Fibroblast of lung (primary cell): ENCODE data around the gene ACTR2. TPM values are rescaled to one million over a fixed set of nuclear protein-coding genes. Genes with fewer than 3 reads are reported as not detected.

Source experiments
- DNase-seq, 2 donors: peaks; one replicate each; pipeline versions ENCODE4 v3.0.0 to v3.0.0-alpha.2; 2010; ENCODE audit warnings: low read depth in 2 of 2
- H2AFZ ChIP-seq: 2 replicates; pipeline ENCODE4 v1.5.1; 2012; ENCODE audit warnings: low read length, control low read depth, inconsistent platforms
- H3K27ac ChIP-seq: 2 replicates; pipeline ENCODE4 v1.5.1; 2011; ENCODE audit warnings: low read length, control low read depth; ENCODE audit not compliant: insufficient read depth
- H3K27me3 ChIP-seq: 2 replicates; pipeline ENCODE4 v1.5.1; 2011; ENCODE audit warnings: mild to moderate bottlenecking, low read length; ENCODE audit not compliant: control insufficient read depth, insufficient read depth
- H3K36me3 ChIP-seq: 2 replicates; pipeline ENCODE4 v1.5.1; 2011; ENCODE audit warnings: low read length; ENCODE audit not compliant: control insufficient read depth, insufficient read depth
- H3K4me1 ChIP-seq: 2 replicates; pipeline ENCODE4 v1.5.1; 2011; ENCODE audit warnings: low read length; ENCODE audit not compliant: control insufficient read depth, insufficient read depth; ENCODE audit errors: extremely low read depth
- H3K4me2 ChIP-seq: 2 replicates; pipeline ENCODE4 v1.5.1; 2011; ENCODE audit warnings: low read length, control low read depth; ENCODE audit not compliant: insufficient read depth; ENCODE audit errors: extremely low read depth
- H3K4me3 ChIP-seq, 4 experiments: fragments of 200-600 bp in 1 of 4; sonication (generic) in 1 of 4; replicated peaks in 1 of 4; 2 replicates each; pipeline ENCODE4 v1.5.1; 2011 to 2016; ENCODE audit warnings: low read length in 4 of 4, low read depth in 3 of 4, mild to moderate bottlenecking in 3 of 4, control low read depth in 2 of 4, inconsistent platforms in 1 of 4, mixed read lengths in 1 of 4; ENCODE audit not compliant: insufficient read depth in 1 of 4; ENCODE audit errors: control extremely low read depth in 1 of 4
- H3K79me2 ChIP-seq: 2 replicates; pipeline ENCODE4 v1.5.1; 2012; ENCODE audit warnings: mild to moderate bottlenecking, low read length, inconsistent platforms; ENCODE audit not compliant: control insufficient read depth, insufficient read depth
- H3K9ac ChIP-seq: 2 replicates; pipeline ENCODE4 v1.5.1; 2011; ENCODE audit warnings: mild to moderate bottlenecking, low read length, control low read depth; ENCODE audit not compliant: insufficient read depth
- H3K9me3 ChIP-seq: 2 replicates; pipeline ENCODE4 v1.5.1; 2012; ENCODE audit warnings: low read depth, low read length; ENCODE audit not compliant: control insufficient read depth, insufficient read depth
- H4K20me1 ChIP-seq: 2 replicates; pipeline ENCODE4 v1.5.1; 2011; ENCODE audit warnings: low read length; ENCODE audit not compliant: control insufficient read depth, insufficient read depth; ENCODE audit errors: extremely low read depth
- EZH2 ChIP-seq: IDR thresholded peaks from 2 replicates; pipeline ENCODE4 v1.5.1; 2012; ENCODE audit warnings: low read length, control low read depth, mild to moderate bottlenecking; ENCODE audit errors: missing control alignments
- polyA plus RNA-seq, 2 donors: library from polyadenylated mRNA; depleted of rRNA in 1 of 2; stranded (reverse) in 1 of 2; unstranded in 1 of 2; fragments of >200 nt; gene quantifications; 2 replicates each; pipeline ENCODE4 v1.2.1, GENCODE V29; 2011 to 2012; ENCODE audit warnings: missing spikeins in 1 of 2
- total RNA-seq: library from RNA; depleted of rRNA; stranded (reverse); fragments of >200 nt; gene quantifications from 2 replicates; pipeline ENCODE4 v1.2.1, GENCODE V29; 2014
- TF ChIP-seq, protein P1 (sequence below), 2 donors: IDR thresholded peaks in 1 of 2; conservative IDR thresholded peaks in 1 of 2; 1 replicate in 1 of 2; 2 replicates in 1 of 2; pipeline ENCODE4 v1.5.1; 2011 to 2012; ENCODE audit warnings: low read length in 2 of 2, control low read depth in 1 of 2, inconsistent platforms in 1 of 2, low read depth in 1 of 2, mild to moderate bottlenecking in 1 of 2

The ACTR2 gene
- total and polyA plus RNA-seq, 2 donors (not counting 1 experiment from before 2014, with no cell fraction given): 90.2 to 192 TPM

DNA sequence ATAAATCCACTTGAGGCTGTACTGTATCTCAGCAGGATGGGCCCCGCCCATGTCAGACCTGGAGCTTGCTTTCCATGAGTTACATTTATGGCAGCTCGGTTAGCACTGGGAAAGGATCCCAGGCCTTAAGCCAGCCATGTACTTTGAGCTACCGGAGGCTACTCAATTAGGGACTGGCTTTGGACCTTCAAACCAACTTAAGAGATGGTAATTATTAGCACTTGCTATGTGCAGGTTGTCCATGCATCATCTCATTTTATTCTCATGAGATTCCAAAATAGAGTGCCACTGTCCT lies 64.4 kb downstream of the ACTR2 start:
- Histone ChIP-seq H3K9ac (no peak overlapping the region), H3K4me3 (no peak overlapping the region), H3K4me1 (no peaks in the 10 kb centered on the region), H4K20me1 (no peaks in the 10 kb centered on the region), H2AFZ (no peak overlapping the region), H3K36me3 (no peaks in the 10 kb centered on the region), H3K9me3 (no peaks in the 10 kb centered on the region), H3K79me2 (no peaks in the 10 kb centered on the region), H3K4me2 (no peak overlapping the region), H3K27ac (no peak overlapping the region), H3K27me3 (no peaks in the 10 kb centered on the region)
- TF ChIP-seq, protein P1, sequence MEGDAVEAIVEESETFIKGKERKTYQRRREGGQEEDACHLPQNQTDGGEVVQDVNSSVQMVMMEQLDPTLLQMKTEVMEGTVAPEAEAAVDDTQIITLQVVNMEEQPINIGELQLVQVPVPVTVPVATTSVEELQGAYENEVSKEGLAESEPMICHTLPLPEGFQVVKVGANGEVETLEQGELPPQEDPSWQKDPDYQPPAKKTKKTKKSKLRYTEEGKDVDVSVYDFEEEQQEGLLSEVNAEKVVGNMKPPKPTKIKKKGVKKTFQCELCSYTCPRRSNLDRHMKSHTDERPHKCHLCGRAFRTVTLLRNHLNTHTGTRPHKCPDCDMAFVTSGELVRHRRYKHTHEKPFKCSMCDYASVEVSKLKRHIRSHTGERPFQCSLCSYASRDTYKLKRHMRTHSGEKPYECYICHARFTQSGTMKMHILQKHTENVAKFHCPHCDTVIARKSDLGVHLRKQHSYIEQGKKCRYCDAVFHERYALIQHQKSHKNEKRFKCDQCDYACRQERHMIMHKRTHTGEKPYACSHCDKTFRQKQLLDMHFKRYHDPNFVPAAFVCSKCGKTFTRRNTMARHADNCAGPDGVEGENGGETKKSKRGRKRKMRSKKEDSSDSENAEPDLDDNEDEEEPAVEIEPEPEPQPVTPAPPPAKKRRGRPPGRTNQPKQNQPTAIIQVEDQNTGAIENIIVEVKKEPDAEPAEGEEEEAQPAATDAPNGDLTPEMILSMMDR (conservative IDR thresholded peaks at IDR 0.05 in 1 of 2, IDR thresholded peaks at IDR 0.05 in 1 of 2; ENCODE audit: low read depth in 1 of 2, low read length in 2 of 2): no peak
- TF ChIP-seq EZH2: no peak
- no peak for DNase-seq

DNA sequence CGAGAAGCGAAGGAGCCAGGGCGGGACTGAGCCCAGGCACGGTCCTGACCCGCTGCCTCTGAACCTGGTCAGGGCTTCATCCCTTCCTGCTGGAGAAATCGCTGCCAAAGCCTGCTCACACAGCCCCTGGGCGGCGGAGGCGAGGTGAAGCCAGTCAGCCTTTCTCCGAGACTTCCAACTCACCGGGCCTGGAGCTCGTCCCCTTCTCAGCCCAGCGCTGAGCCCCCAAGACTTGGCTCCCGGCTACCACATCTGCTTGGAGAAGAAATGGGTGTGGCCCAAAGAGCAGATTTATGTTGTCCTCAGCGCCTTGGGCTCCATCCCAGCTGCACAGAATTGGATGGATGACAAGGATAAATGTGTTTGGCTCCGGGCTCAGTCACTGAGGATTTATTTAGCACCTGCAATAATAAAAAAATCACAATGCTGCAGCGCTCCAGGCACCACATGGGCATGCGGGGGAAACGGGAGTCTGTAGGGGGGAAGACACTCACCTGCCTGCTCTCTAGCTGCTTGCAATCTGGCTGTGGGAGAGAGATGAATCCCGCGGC lies 64.9 kb downstream of the ACTR2 start:
- Histone ChIP-seq H3K4me2 (no peak overlapping the region), H2AFZ (no peak overlapping the region), H3K4me1 (no peaks in the 10 kb centered on the region), H3K27me3 (no peaks in the 10 kb centered on the region), H4K20me1 (no peaks in the 10 kb centered on the region), H3K4me3 (no peak overlapping the region), H3K36me3 (no peaks in the 10 kb centered on the region), H3K9me3 (no peaks in the 10 kb centered on the region), H3K79me2 (no peaks in the 10 kb centered on the region), H3K9ac (no peak overlapping the region), H3K27ac (no peak overlapping the region)
- DNase-seq: no peak
- TF ChIP-seq, protein P1 (conservative IDR thresholded peaks at IDR 0.05 in 1 of 2, IDR thresholded peaks at IDR 0.05 in 1 of 2; ENCODE audit: low read depth in 1 of 2, low read length in 2 of 2): no peak
- no peak for TF ChIP-seq EZH2

DNA sequence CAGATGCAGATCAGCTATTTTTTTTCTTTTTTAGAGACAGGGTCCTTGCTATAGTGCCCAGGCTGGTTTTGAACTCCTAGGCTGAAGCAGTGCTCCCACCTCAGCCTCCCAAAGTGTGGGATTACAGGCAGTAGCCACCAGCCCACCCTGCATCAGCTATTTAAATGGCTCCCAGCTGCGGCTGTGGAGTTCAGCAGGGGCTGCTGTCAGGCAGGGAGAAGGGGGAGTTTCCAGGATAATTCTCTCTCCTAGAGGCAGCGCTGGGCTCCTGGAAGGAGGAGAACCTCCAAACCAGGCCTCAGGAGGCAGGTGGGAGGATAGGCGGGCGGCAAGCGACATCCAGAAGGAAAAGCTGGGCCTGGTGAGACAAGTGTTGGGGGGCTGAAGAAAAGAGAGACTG lies 65.7 kb downstream of the ACTR2 start:
- no peaks in the 10 kb centered on the region for H3K4me1 ChIP-seq
- no peaks in the 10 kb centered on the region for H3K27me3 ChIP-seq
- H3K9ac ChIP-seq: no peak overlapping the region
- TF ChIP-seq EZH2: no peak
- TF ChIP-seq, protein P1 (conservative IDR thresholded peaks at IDR 0.05 in 1 of 2, IDR thresholded peaks at IDR 0.05 in 1 of 2; ENCODE audit: low read depth in 1 of 2, low read length in 2 of 2): no peak
- no peak for DNase-seq
- H3K9me3 ChIP-seq: no peaks in the 10 kb centered on the region
- H2AFZ ChIP-seq: no peak overlapping the region
- H3K4me2 ChIP-seq: no peak overlapping the region
- H4K20me1 ChIP-seq: no peaks in the 10 kb centered on the region
- no peak overlapping the region for H3K27ac ChIP-seq
- no peak overlapping the region for H3K4me3 ChIP-seq
- H3K36me3 ChIP-seq: no peaks in the 10 kb centered on the region
- no peaks in the 10 kb centered on the region for H3K79me2 ChIP-seq
